ENCODE measurements around the gene TAP2. TPM values are rescaled to one million over a fixed set of nuclear protein-coding genes. Genes with fewer than 3 reads are reported as not detected.
"Not testable (repeated sequence)": the region's sequence is repeated elsewhere in the genome, so short reads cannot be mapped to it uniquely, and the experiment has no call there.

The TAP2 gene
- total RNA-seq, 1 donor from 2014 or later, result 36.1 TPM

DNA sequence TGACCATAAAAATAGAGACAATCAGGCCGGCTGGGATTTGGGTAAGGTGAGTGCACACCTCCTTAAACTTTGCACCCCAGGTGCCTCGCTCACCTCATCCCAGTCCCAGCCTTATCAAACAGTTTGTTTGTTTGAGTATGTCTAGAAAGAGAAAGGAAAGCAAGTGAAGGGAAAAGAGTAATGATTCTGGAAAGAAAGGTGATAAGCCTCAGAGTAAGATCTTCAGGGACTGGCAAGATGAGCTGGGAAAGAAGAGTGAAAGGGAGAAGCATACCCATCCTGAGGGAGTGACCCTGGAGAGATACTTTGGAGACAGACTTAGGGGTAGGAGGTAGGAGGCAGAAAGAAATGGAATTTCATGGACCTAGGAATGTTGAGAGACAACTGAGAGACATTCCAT lies 1.7 kb downstream of the TAP2 start:
- DNase-seq (ENCODE audit: extremely low read depth, low read depth, low spot score), result no peak

DNA sequence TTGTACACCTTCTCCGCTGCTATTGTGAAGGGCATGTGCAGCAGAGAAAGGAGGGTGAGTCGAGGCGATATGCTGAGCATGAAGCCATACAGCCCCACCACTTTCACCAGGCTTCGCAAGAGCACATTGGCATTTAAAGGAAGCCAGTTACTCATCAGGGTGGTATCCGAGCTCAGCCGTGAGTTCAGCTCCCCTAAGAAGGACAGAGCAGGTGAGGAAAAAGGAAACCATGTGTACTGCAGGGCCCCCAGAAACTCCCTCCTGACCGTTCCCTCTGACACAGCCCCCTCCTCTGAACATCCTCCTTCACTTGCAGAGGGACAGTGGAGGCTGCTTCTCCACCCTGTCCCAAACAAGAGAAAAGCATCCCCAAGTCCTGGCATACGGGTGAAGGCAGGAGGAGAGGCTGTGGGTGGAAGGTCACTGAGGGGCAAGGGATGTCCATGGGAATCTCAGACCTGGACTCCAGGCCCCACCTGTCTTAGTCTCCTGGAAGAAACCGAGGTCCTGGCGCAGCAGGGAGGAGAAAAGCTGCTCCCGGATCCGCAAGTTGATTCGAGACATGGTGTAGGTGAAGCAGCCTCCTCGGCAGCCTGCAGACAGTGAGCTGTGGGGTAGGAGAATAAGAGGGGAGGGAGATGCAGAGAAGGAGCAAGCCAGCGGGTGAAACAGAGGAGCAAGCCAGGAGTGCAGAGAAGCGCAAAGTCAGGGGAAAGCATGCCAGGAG lies 3.2 kb downstream of the TAP2 start:
- DNase-seq (ENCODE audit: extremely low read depth, low read depth, low spot score), result no peak

DNA sequence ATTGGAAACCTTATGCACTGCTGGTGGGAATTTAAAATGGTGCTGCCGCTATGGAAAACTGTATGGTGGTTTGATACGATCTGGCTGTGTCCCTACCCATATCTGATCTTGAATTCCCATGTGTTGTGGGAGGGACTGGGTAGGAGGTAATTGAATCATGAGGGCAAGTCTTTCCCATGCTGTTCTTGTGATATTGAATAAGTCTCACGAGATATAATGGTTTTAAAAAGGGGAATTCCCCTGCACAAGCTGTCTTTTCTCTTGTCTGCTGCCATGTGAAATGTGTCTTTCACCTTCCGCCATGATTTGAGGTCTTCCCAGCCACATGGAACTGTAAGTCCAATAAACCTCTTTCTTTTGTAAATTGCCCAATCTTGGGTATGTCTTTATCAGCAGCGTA lies 4.9 kb downstream of the TAP2 start:
- no peak for DNase-seq (ENCODE audit: extremely low read depth, low read depth, low spot score)

DNA sequence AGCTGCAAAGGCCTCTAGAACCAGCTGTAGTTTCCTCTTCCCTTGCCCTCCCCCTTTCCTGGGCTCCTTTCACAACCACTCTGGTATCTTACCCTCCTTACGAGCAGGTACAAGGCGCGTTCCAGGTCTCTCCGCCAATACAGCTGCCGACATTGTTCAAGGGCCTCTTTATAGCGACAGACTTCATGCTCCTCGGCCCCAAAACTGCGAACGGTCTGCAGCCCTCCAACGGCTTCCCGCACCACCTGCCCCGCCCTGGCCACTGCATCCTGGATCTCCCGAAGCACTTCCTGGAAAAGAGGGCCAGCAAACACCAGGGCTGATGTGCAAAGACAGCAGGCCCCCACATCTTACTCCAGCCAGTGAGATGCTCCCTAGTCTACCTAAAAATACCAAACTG lies 6.0 kb downstream of the TAP2 start:
- DNase-seq (ENCODE audit: extremely low read depth, low read depth, low spot score), result no peak

DNA sequence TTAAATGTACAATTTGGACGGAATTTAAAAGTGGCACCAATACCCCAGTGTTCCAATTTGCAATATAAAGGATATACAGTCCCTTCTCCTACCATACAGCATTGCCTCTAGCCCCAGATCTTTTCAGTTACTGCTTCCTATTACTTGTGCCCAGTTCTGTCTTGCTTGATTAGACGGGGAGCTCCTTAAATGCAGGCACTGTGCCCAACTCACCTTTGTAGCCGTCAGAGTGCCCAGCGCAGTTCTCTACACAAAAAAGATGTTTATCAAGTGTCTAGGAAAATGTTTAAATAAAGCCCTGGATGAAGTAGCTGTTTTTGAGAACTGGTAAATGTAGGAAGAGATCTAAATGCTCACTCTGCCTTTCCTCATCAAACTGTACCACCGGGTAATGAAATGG lies 7.6 kb downstream of the TAP2 start:
- DNase-seq (ENCODE audit: extremely low read depth, low read depth, low spot score), result no peak

DNA sequence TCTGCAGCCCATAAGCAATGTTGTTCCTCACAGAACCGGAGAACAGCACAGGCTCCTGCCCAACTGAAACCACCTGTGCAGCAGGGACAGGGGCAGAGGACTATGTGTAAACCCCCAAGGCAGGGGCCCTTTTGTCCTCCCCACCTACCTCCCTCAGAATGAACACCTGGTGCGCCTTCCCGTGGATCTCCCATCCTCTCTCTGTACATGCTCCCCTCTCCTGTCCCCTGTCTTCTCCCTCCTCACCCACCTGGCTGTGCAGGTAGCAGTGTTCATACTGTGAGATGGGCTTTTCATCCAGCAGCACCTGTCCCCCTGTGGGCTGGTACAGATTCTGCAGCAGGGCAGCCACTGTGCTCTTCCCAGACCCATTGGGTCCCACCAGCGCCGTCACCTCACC lies 8.5 kb downstream of the TAP2 start:
- DNase-seq (ENCODE audit: extremely low read depth, low read depth, low spot score), result no peak

DNA sequence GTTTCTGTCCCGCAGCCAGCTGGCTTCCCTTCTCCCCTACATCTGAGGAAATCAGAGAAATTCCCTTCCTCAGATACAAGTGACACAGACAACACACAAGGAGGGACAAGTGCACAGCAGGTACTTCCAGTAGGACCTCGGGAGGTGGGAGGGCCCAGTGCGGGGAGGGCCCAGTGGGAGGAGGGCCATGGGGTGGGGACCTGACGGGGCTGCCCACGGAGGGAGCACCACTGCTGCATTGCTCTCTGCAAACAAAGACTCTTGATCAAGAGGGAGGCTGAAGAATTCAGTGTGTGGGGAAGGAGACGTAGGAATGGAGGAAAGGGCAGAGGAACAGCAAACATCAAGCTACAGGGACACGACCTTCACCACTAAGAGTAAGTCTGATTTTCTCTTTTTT lies 9.0 kb downstream of the TAP2 start:
- no peak for DNase-seq (ENCODE audit: extremely low read depth, low read depth, low spot score)

DNA sequence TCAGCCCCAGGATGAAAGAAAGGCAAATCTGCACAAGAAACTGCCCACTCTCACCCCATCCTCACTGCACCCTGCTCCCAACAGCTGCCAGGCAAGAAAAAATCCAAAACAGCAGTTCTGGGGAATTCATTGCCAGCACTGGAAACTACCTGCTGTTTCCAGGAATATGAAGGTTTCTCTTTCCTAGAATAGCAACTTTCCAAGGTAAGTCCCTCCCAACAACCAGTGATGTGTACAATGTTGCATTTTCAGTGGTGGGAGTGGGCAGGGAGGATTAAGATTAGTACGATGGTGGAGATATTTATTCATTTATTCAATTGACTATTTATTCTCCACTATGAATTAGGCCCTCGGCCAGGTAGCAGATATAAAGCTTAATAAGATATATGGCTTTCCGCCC lies 11.5 kb downstream of the TAP2 start:
- no peak for DNase-seq (ENCODE audit: extremely low read depth, low read depth, low spot score)

DNA sequence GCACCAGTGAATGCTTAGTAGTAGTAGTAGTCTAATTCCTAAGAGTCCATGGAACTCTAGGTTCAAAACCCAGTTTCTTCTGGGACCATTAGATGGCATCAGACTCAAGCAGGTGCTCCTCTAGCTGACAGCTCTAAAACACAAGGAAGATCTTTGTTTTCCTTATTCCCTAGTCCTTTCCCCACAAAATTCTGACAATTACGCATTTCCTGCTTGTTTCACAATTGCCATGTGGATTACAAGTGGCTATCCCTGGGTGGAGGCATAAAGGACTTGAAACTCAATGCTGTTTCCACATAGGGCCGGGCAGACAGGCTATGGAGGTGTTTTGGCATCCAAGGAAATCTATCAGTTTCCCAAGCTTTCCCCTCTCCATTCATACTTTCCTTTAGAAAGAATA lies 12.6 kb downstream of the TAP2 start:
- DNase-seq (ENCODE audit: extremely low read depth, low read depth, low spot score), result no peak

DNA sequence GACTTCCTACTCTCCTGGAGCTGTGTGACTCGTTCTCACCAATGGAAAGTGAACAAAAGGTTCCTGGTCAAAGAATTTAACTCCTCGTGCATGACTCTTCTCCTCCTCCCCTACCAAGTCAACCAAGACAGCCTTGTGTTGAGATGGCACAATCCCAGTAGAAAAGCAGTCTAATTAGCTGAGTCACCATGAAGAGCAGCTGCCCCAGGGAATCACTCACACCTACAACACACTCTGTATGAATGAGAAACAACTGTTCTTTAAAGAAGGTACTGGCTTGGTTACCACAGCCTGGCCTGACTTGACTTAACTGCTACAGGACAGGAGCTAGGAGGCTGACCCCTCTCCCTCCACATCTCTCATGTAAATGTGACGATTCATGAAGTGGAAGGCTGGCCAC lies 18.8 kb downstream of the TAP2 start:
- DNase-seq (ENCODE audit: extremely low read depth, low read depth, low spot score), result no peak

DNA sequence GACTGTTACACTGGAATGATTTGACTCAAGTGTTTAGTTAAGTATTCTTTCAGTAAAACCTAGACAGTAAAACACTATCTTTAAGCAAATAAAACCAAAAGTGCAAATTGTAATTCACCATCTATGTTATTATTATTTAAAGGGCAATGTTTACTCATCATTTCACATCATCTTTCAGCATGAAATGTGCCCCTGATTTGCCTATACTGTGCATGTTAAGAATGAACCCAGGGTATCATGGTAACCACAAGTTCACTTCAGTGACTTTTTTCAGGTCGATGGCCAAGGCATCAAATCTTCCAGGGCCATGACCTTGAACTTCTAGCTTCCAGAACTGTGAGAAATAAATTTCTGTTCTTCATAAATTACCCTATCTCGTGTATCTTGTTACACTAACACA lies 19.7 kb downstream of the TAP2 start:
- no peak for DNase-seq (ENCODE audit: extremely low read depth, low read depth, low spot score)

DNA sequence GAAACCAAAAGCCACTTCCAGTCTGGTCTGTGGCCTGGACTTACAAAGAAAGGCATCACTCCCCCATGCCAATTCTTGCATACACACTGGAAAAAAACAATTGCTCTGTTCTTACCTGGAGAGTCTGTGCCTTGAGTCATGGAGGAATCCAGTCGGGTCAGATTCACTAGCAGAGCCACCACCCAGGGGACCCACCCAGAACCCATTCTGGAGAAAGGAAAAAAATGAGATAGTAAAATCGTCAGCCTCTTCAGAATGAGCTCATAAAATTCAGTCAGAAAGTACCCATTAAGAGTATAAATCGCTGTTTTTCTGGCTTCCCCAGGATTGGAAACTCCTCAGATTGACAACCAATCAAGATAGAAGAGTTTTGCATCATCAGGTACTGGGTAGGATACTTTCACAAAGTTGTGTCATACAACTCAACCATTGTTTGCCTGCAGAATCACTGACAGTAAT lies 21.8 kb downstream of the TAP2 start, which contains the start of gene HLA-DOB:
HLA-DOB (minus strand) TSS at position 257 of the 459 bp plus-strand sequence; CDS start at position 206, 51 bp downstream.
- DNase-seq (ENCODE audit: extremely low read depth, low read depth, low spot score), result no peak

DNA sequence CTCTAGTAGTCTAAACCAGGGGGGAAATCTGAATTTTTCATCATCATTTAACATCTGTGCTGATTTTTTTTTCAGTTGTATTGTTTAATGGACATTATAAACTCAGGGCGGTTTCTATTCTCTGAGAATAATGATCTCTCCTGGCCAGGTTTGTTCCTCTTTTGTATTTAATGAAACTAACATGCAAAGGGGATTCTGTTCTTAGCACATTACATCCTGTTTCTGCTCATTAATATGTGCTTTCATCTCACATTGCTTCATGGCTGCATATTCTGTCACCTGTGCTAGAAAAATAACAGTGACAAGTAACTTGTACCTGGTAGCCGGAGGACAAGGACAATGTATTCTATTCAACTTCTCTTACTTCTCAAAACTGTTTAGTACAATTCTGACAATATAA lies 22.5 kb downstream of the TAP2 start:
- DNase-seq (ENCODE audit: extremely low read depth, low read depth, low spot score), result no peak

DNA sequence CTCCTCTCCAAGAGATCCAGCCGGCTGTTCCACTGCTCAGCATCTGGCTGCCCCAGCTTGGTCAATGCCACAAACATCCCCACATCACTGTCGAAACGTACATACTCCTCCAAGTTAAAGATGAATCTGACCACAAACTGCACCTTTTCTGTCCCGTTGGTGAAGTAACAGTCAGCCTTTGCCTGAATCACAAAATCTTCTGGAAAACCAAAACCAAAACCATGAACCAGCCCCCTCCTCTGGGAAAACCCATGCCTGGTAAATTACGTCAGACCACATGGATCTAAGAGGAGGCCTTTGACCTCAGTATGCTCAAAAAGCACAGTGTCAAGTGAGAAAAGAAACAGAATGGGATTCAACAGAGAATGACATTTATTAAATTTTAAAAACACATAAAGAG lies 23.4 kb downstream of the TAP2 start:
- DNase-seq (ENCODE audit: extremely low read depth, low read depth, low spot score), result no peak

DNA sequence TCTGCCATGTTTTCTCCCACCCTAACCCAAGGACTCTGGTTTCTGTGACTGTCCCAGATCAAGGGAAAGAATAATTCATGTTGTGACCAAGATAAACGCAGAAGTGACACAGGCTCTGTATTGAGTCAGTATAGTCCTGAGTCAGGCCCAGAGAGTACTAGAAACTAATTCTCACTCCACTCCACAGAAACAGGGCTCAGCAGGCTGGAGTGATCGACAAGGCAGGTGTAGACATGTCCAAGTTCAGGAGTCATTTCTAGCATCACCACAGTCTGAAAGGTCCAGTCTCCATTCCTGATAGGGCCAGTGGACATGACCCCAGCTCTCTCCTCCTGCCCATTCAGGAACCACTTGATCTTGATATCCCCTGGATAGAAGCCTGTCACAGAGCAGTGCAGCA lies 24.4 kb downstream of the TAP2 start:
- no peak for DNase-seq (ENCODE audit: extremely low read depth, low read depth, low spot score)

DNA sequence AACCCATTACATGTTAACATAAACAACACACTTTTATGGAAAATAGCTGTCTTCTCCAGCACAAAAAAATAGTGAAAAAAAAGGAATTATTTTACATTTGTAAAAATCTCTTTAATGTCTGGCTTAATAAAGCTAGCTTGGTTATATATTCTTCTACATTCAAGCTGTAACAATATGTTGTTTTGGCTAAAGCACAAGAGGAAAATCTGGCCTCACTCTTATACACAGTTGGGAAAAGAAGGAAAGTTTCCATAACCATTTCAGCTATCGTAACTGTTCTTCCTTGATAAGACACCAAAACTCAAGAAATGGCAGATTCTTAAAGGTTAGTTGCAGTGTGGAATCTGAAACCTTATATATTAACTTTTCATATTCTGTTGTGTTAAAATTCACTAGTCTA lies 29.4 kb downstream of the TAP2 start:
- DNase-seq (ENCODE audit: extremely low read depth, low read depth, low spot score), result no peak

DNA sequence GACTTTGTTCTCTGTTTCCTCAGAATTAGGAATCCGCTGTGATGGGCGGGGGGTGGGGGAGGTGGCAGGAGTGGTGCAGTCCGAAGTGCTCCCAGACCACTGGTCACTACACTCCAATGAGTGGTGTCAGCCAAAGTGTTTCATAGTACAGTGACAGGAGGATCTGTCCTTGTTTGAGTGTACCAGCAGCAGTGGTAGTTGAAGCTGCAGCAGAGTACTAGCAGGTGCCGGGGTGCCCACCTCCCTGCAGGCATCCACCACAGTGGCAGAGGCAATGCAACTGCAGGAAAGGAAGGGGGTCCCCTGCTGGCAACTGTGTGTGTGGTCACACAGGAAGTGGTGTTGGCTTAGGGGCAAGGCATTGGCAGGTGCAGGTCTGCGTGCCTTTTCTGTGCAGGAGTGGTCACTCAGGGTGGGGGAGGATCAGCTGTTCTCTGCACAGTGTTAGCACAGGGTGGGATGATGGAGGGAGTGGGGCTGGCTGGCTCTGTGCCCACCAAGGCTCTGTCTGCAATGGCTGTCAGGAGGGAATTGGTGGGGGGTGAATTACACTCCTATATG lies 31.4 kb downstream of the TAP2 start:
- DNase-seq (ENCODE audit: extremely low read depth, low read depth, low spot score), result no peak

DNA sequence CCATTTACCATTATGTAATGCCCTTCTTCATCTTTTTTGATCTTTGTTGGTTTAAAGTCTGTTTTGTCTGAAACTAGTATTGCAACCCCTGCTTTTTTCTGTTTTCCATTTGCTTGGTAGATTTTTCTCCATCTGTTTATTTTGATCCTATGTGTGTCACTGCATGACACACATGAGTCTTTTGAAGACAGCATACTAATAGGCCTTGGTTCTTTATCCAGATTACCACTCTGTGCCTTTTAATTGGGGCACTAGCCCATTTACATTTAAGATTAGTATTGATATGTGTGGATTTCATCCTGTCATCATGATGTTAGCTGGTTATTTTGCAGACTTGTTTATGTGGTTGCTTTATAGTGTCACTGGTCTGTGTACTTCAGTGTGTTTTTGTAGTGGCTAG lies 33.1 kb downstream of the TAP2 start:
- not testable (repeated sequence) for DNase-seq (ENCODE audit: extremely low read depth, low read depth, low spot score)

DNA sequence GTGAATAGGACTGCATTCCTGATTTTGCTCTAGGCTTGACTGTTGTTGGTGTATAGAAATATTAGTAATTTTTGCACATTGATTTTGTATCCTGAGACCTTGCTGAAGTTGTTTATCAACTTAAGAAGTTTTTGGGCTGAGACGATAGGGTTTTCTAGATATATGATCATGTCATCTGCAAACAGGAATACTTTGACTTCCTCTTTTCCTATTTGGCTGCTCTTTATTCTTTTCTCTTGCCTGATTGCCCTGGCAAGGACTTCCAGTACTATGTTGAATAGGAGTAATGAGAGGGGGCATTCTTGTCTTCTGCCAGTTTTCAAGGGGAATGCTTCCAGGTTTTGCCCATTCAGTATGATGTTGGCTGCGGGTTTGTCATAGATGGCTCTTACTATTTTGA lies 35.1 kb downstream of the TAP2 start:
- DNase-seq (ENCODE audit: extremely low read depth, low read depth, low spot score), result no peak

DNA sequence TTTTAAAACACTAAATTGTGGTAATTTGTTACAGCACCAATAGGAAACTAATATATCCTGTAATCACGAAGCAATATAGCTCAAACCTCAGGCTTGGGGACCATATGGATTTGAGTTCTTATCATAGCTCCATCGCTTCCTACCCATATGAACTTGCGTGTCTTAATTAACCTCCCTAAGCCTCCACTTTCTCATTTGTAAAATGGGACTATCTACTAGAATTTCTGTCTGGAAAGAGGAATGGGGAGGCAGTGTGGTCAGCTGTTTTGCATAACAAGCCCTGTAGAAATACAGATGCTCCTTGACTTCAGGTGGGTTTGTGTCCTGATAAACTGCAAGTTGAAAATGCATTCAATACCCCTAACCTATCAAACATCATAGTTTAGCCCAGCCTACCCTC lies 38.8 kb downstream of the TAP2 start:
- DNase-seq (ENCODE audit: extremely low read depth, low read depth, low spot score), result no peak

DNA sequence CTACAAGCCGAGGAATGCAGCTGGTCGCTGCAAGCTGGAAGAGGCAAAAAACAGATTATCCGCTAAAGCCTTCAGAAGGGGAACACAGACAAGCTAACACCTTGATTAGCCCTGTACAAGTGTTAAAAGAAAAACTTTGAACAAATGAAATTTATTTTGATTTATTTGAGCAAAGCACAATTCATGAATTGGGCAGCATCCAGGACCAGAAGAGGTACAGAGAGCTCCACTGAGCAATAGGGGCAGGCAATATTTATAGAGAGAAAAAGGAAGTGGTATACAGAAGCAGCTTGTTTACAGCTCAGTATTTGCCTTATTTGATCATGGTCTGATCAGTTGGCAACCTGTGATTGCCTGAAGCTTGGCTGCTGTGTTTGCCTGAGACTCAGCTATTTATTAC lies 39.4 kb downstream of the TAP2 start:
- DNase-seq (ENCODE audit: extremely low read depth, low read depth, low spot score), result no peak

DNA sequence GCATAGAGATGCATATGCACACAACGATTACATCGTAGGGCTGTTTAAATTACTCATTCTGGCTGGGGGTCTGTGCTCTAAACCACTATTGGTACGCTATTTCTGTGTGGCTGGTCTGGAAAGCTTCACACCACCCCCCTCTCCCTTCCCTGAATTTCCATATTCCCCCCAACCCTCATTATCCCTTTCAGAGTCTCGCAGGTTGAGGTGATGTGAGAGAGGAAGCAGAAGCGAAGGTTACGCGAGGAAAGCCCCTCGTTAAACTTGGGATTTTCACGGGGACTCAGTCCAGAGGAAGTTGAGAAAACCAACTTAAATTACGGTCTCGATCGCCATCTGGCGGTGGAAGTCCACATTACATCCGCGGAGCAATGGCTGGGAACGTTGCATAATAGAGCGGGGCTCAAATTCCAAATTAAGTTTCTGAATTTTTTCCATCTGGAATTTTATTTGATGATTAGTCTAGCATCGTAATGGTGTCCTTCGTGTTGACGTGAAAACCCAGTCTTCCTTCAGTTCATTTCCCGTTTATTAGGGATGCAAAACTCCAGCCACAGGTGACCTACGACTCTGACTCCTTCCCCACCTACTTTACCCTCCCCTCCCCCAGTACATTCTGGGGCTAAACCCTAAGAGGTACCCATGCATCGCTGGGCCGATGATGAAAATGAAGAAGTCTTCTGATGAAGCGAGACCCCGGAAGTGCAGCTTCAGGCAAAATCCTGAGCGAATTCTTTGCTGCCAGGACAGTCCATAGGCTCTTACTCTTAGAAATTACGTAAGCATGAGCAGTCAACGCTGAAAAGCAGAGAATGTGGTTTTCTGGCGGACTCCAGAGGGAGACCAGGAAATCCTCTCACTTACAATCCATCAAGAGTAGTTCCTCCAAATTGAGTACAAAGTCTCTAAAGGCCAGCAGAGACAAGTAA lies 41.4 kb downstream of the TAP2 start:
- DNase-seq (ENCODE audit: extremely low read depth, low read depth, low spot score), result no peak

All from glomerular endothelial cell (primary cell).